HG03108 (cell line): ENCODE measurements around the gene GADD45A.
"Not testable (repeated sequence)": the region's sequence is repeated elsewhere in the genome, so short reads cannot be mapped to it uniquely, and the experiment has no call there.

Experiments used
- ATAC-seq: cut with Tn5 transposase; IDR thresholded peaks from one replicate; pipeline ENCODE4 v1.9.1; 2021; ENCODE audit warnings: moderate library complexity; ENCODE audit not compliant: unreplicated experiment

Gene GADD45A

GRCh38 chr1:67719329-67720196 is 34.6 kb downstream of the GADD45A start:
- no peak for ATAC-seq

GRCh38 chr1:67721112-67721511 is 36.1 kb downstream of the GADD45A start:
- ATAC-seq = no peak

GRCh38 chr1:67721650-67722291 is 36.8 kb downstream of the GADD45A start:
- no peak for ATAC-seq

- no peak for ATAC-seq
Measured at GRCh38 chr1:67722292-67722944, 37.4 kb downstream of the GADD45A start.

GRCh38 chr1:67723126-67723525 is 38.1 kb downstream of the GADD45A start:
- ATAC-seq = no peak

- peak; percentile 59 for ATAC-seq
Measured at GRCh38 chr1:67723620-67724019, 38.6 kb downstream of the GADD45A start.

- ATAC-seq = no peak
Measured at GRCh38 chr1:67724928-67725560, 40.0 kb downstream of the GADD45A start.

- ATAC-seq = no peak
Measured at GRCh38 chr1:67726224-67726623, 41.2 kb downstream of the GADD45A start.

GRCh38 chr1:67729872-67730271 is 44.9 kb downstream of the GADD45A start:
- no peak for ATAC-seq

GRCh38 chr1:67730312-67730711 is 45.3 kb downstream of the GADD45A start:
- ATAC-seq = not testable (repeated sequence)

GRCh38 chr1:67731322-67731721 is 46.3 kb downstream of the GADD45A start:
- ATAC-seq = no peak

- peak; percentile 31 for ATAC-seq
Measured at GRCh38 chr1:67732750-67733151, 47.8 kb downstream of the GADD45A start.

- ATAC-seq = no peak
Measured at GRCh38 chr1:67733681-67734322, 48.8 kb downstream of the GADD45A start.

- no peak for ATAC-seq
Measured at GRCh38 chr1:67734323-67734690, 49.3 kb downstream of the GADD45A start.

- ATAC-seq = no peak
Measured at GRCh38 chr1:67735206-67735605, 50.2 kb downstream of the GADD45A start.

GRCh38 chr1:67735806-67736627 is 51.0 kb downstream of the GADD45A start:
- ATAC-seq = peak; percentile 96

GRCh38 chr1:67736750-67737149 is 51.7 kb downstream of the GADD45A start:
- ATAC-seq = no peak

GRCh38 chr1:67737875-67738274 is 52.9 kb downstream of the GADD45A start:
- no peak for ATAC-seq
